ENCODE results near the gene TIPARP.

Gene TIPARP

GRCh38 chr3:156631323-156631722, 43.1 kb upstream of the TIPARP start:
- H3K4me3 ChIP-seq (ENCODE audit: low read length, poor library complexity, severe bottlenecking): no peak overlapping the region
- H2AFZ ChIP-seq (ENCODE audit: low read length): no peak overlapping the region
- no peak overlapping the region for H3K9ac ChIP-seq (ENCODE audit: low read depth, low read length, poor library complexity, severe bottlenecking)
- H3K9me3 ChIP-seq (ENCODE audit: insufficient read depth, low read depth, low read length): no peaks in the 10 kb centered on the region
- H3K9me2 ChIP-seq (replicated peaks; ENCODE audit: low read depth, low read length): no peaks in the 10 kb centered on the region
- H4K20me1 ChIP-seq (ENCODE audit: insufficient read depth, low read length, poor library complexity, severe bottlenecking): no peaks in the 10 kb centered on the region
- no peaks in the 10 kb centered on the region for H3K4me1 ChIP-seq (ENCODE audit: insufficient read depth, low read length, poor library complexity, severe bottlenecking)
- H3K36me3 ChIP-seq (ENCODE audit: insufficient read depth, low read length): no peaks in the 10 kb centered on the region
- no peak overlapping the region for H3K4me2 ChIP-seq (ENCODE audit: low read depth, low read length, poor library complexity, severe bottlenecking)
- H3F3A ChIP-seq (ENCODE audit: low read depth): no peaks in the 10 kb centered on the region
- H3K79me2 ChIP-seq (ENCODE audit: insufficient read depth, low read length): no peaks in the 10 kb centered on the region
- no peaks in the 10 kb centered on the region for H3K27me3 ChIP-seq (ENCODE audit: insufficient read depth, low read length, poor library complexity, severe bottlenecking)
- TF ChIP-seq CTCF (conservative IDR thresholded peaks at IDR 0.05; ENCODE audit: low read length): no peak
- TF ChIP-seq EZH2phosphoT487 (IDR thresholded peaks at IDR 0.05; ENCODE audit: borderline replicate concordance): no peak

GRCh38 chr3:156632601-156633000, 41.8 kb upstream of the TIPARP start:
- no peaks in the 10 kb centered on the region for H3K9me2 ChIP-seq (replicated peaks; ENCODE audit: low read depth, low read length)
- H3K4me3 ChIP-seq (ENCODE audit: low read length, poor library complexity, severe bottlenecking): no peak overlapping the region
- H3K4me2 ChIP-seq (ENCODE audit: low read depth, low read length, poor library complexity, severe bottlenecking): no peak overlapping the region
- no peaks in the 10 kb centered on the region for H4K20me1 ChIP-seq (ENCODE audit: insufficient read depth, low read length, poor library complexity, severe bottlenecking)
- H3F3A ChIP-seq (ENCODE audit: low read depth): no peaks in the 10 kb centered on the region
- H2AFZ ChIP-seq (ENCODE audit: low read length): no peak overlapping the region
- H3K36me3 ChIP-seq (ENCODE audit: insufficient read depth, low read length): no peaks in the 10 kb centered on the region
- H3K27me3 ChIP-seq (ENCODE audit: insufficient read depth, low read length, poor library complexity, severe bottlenecking): no peaks in the 10 kb centered on the region
- no peaks in the 10 kb centered on the region for H3K4me1 ChIP-seq (ENCODE audit: insufficient read depth, low read length, poor library complexity, severe bottlenecking)
- no peaks in the 10 kb centered on the region for H3K79me2 ChIP-seq (ENCODE audit: insufficient read depth, low read length)
- H3K9ac ChIP-seq (ENCODE audit: low read depth, low read length, poor library complexity, severe bottlenecking): no peak overlapping the region
- H3K9me3 ChIP-seq (ENCODE audit: insufficient read depth, low read depth, low read length): no peaks in the 10 kb centered on the region
- TF ChIP-seq EZH2phosphoT487 (IDR thresholded peaks at IDR 0.05; ENCODE audit: borderline replicate concordance) (no peak), CTCF (conservative IDR thresholded peaks at IDR 0.05; ENCODE audit: low read length) (no peak)

GRCh38 chr3:156633335-156633734, 41.1 kb upstream of the TIPARP start:
- H3F3A ChIP-seq (ENCODE audit: low read depth): no peaks in the 10 kb centered on the region
- no peaks in the 10 kb centered on the region for H4K20me1 ChIP-seq (ENCODE audit: insufficient read depth, low read length, poor library complexity, severe bottlenecking)
- no peak overlapping the region for H3K4me3 ChIP-seq (ENCODE audit: low read length, poor library complexity, severe bottlenecking)
- no peak overlapping the region for H3K4me2 ChIP-seq (ENCODE audit: low read depth, low read length, poor library complexity, severe bottlenecking)
- H3K9me3 ChIP-seq (ENCODE audit: insufficient read depth, low read depth, low read length): no peaks in the 10 kb centered on the region
- H3K9ac ChIP-seq (ENCODE audit: low read depth, low read length, poor library complexity, severe bottlenecking): no peak overlapping the region
- no peaks in the 10 kb centered on the region for H3K36me3 ChIP-seq (ENCODE audit: insufficient read depth, low read length)
- H3K9me2 ChIP-seq (replicated peaks; ENCODE audit: low read depth, low read length): no peaks in the 10 kb centered on the region
- no peak for TF ChIP-seq EZH2phosphoT487 (IDR thresholded peaks at IDR 0.05; ENCODE audit: borderline replicate concordance)
- no peaks in the 10 kb centered on the region for H3K4me1 ChIP-seq (ENCODE audit: insufficient read depth, low read length, poor library complexity, severe bottlenecking)
- H2AFZ ChIP-seq (ENCODE audit: low read length): no peak overlapping the region
- no peaks in the 10 kb centered on the region for H3K27me3 ChIP-seq (ENCODE audit: insufficient read depth, low read length, poor library complexity, severe bottlenecking)
- no peaks in the 10 kb centered on the region for H3K79me2 ChIP-seq (ENCODE audit: insufficient read depth, low read length)

- Histone ChIP-seq H3K9me3 (ENCODE audit: insufficient read depth, low read depth, low read length) (no peaks in the 10 kb centered on the region), H3K4me1 (ENCODE audit: insufficient read depth, low read length, poor library complexity, severe bottlenecking) (no peaks in the 10 kb centered on the region), H3K4me3 (ENCODE audit: low read length, poor library complexity, severe bottlenecking) (no peak overlapping the region), H3K9ac (ENCODE audit: low read depth, low read length, poor library complexity, severe bottlenecking) (no peak overlapping the region), H3K27me3 (ENCODE audit: insufficient read depth, low read length, poor library complexity, severe bottlenecking) (no peaks in the 10 kb centered on the region), H3K79me2 (ENCODE audit: insufficient read depth, low read length) (no peaks in the 10 kb centered on the region), H3F3A (ENCODE audit: low read depth) (no peaks in the 10 kb centered on the region), H3K9me2 (replicated peaks; ENCODE audit: low read depth, low read length) (no peaks in the 10 kb centered on the region), H4K20me1 (ENCODE audit: insufficient read depth, low read length, poor library complexity, severe bottlenecking) (no peaks in the 10 kb centered on the region), H3K36me3 (ENCODE audit: insufficient read depth, low read length) (no peaks in the 10 kb centered on the region), H3K4me2 (ENCODE audit: low read depth, low read length, poor library complexity, severe bottlenecking) (no peak overlapping the region), H2AFZ (ENCODE audit: low read length) (0 out of 2 replicates have a peak overlapping the region, but pooled peaks have one; percentile 25)
- TF ChIP-seq CTCF (conservative IDR thresholded peaks at IDR 0.05; ENCODE audit: low read length): no peak
- no peak for TF ChIP-seq EZH2phosphoT487 (IDR thresholded peaks at IDR 0.05; ENCODE audit: borderline replicate concordance)
These were observed 39.4 kb upstream of the TIPARP start for GRCh38 chr3:156635034-156635433.
